GM19438 (cell line): ENCODE measurements around the gene MAGI2.
"Not testable (repeated sequence)": the region's sequence is repeated elsewhere in the genome, so short reads cannot be mapped to it uniquely, and the experiment has no call there.

Source experiments
- ATAC-seq: cut with Tn5 transposase; IDR thresholded peaks from one replicate; pipeline ENCODE4 v1.9.1; 2021; ENCODE audit warnings: low read depth; ENCODE audit not compliant: unreplicated experiment

Gene MAGI2

GRCh38 chr7:78609281-78609680 lies 844.2 kb downstream of the MAGI2 start:
- no peak for ATAC-seq

GRCh38 chr7:78607099-78607498 lies 846.4 kb downstream of the MAGI2 start:
- ATAC-seq: no peak

- ATAC-seq: no peak
Observed at GRCh38 chr7:78605119-78605518, 848.3 kb downstream of the MAGI2 start.

GRCh38 chr7:78601728-78602127 lies 851.7 kb downstream of the MAGI2 start:
- no peak for ATAC-seq

- ATAC-seq: no peak
Observed at GRCh38 chr7:78594156-78594555, 859.3 kb downstream of the MAGI2 start.

- no peak for ATAC-seq
Observed at GRCh38 chr7:78588393-78588792, 865.1 kb downstream of the MAGI2 start.

- no peak for ATAC-seq
Observed at GRCh38 chr7:78587443-78588044, 865.9 kb downstream of the MAGI2 start.

GRCh38 chr7:78585980-78586379 lies 867.5 kb downstream of the MAGI2 start:
- ATAC-seq: no peak

GRCh38 chr7:78578686-78579085 lies 874.8 kb downstream of the MAGI2 start:
- no peak for ATAC-seq

- not testable (repeated sequence) for ATAC-seq
Observed at GRCh38 chr7:78577174-78577952, 876.1 kb downstream of the MAGI2 start.

- no peak for ATAC-seq
Observed at GRCh38 chr7:78576236-78576635, 877.2 kb downstream of the MAGI2 start.

GRCh38 chr7:78571292-78571691 lies 882.2 kb downstream of the MAGI2 start:
- no peak for ATAC-seq

- no peak for ATAC-seq
Observed at GRCh38 chr7:78568690-78569089, 884.8 kb downstream of the MAGI2 start.

GRCh38 chr7:78567836-78568235 lies 885.6 kb downstream of the MAGI2 start:
- ATAC-seq: no peak

- ATAC-seq: no peak
Observed at GRCh38 chr7:78565784-78566183, 887.7 kb downstream of the MAGI2 start.

- no peak for ATAC-seq
Observed at GRCh38 chr7:78563191-78563590, 890.3 kb downstream of the MAGI2 start.

- no peak for ATAC-seq
Observed at GRCh38 chr7:78562191-78562590, 891.3 kb downstream of the MAGI2 start.

GRCh38 chr7:78558566-78558965 lies 894.9 kb downstream of the MAGI2 start:
- no peak for ATAC-seq

GRCh38 chr7:78543976-78544375 lies 909.5 kb downstream of the MAGI2 start:
- no peak for ATAC-seq

- no peak for ATAC-seq
Observed at GRCh38 chr7:78542981-78543380, 910.5 kb downstream of the MAGI2 start.

GRCh38 chr7:78542541-78542940 lies 910.9 kb downstream of the MAGI2 start:
- no peak for ATAC-seq

GRCh38 chr7:78539825-78540224 lies 913.6 kb downstream of the MAGI2 start:
- ATAC-seq: no peak
